HCT116 (cell line): Measurements from ENCODE around the gene SEMA3C. TPM values are rescaled to one million over a fixed set of nuclear protein-coding genes. Genes with fewer than 3 reads are reported as not detected.

ENCODE experiments used
- ATAC-seq: fragments of 200-7000 bp; cut with Tn5 transposase; 2 replicates; pipeline ENCODE4 v1.9.1; 2020; ENCODE audit warnings: mild to moderate bottlenecking, moderate library complexity
- BruUV-seq: library from RNA; stranded (reverse); fragments of 400-500 nt; replicated peaks from 2 replicates; lab custom pipeline; 2021; lab: Mats Ljungman, UMichigan
- CTCF ChIA-PET: fragments of 300-600 bp; sonication (Branson Sonifier 250); formaldehyde crosslinking; loops from one replicate; lab custom pipeline; 2021; ENCODE audit warnings: antibody characterized with exemption; lab: Charles Lee
- POLR2A ChIA-PET: fragments of 300-600, 350-600 bp; sonication (Branson Sonifier 250); formaldehyde crosslinking; loops from one replicate; lab custom pipeline; 2021; ENCODE audit warnings: antibody characterized with exemption; lab: Charles Lee
- RAD21 ChIA-PET, 2 experiments: fragments of 300-600 bp; sonication (Branson Sonifier 250); formaldehyde crosslinking; loops; one replicate each; lab custom pipeline; 2023; ENCODE audit warnings: low total read pairs in 2 of 2; ENCODE audit not compliant: uncharacterized antibody in 2 of 2, unreplicated experiment in 2 of 2, low non-redundant PET in 1 of 2; lab: Charles Lee
- DNase-seq: peaks from one replicate; pipeline ENCODE4 v3.0.0-alpha.2; 2010; ENCODE audit warnings: low read depth, low spot score
- H2AFZ ChIP-seq: fragments of 200-600 bp; shearing (Covaris generic), sonication (generic); 2 replicates; pipeline ENCODE4 v1.6.1; 2017; ENCODE audit warnings: low read depth, mixed run types, mixed read lengths, antibody characterized with exemption, low read length; ENCODE audit not compliant: poor library complexity, severe bottlenecking
- H3K27ac ChIP-seq: 2 replicates; pipeline ENCODE4 v1.5.1; 2012; ENCODE audit warnings: low read depth, low read length
- H3K27me3 ChIP-seq: fragments of 200-600 bp; sonication (generic); 2 replicates; pipeline ENCODE4 v1.6.1; 2016; ENCODE audit warnings: mixed run types, low read length, mixed read lengths; ENCODE audit not compliant: insufficient read depth
- H3K36me3 ChIP-seq, 2 experiments: fragments of 200-500 bp in 1 of 2; fragments of 200-600 bp in 1 of 2; sonication (Bioruptor generic) in 1 of 2; sonication (generic) in 1 of 2; 2 replicates each; pipeline versions ENCODE4 v1.5.1 to v1.6.1; 2014 to 2016; ENCODE audit warnings: low read length in 2 of 2, inconsistent platforms in 1 of 2, mixed read lengths in 1 of 2, mixed run types in 1 of 2; ENCODE audit not compliant: insufficient read depth in 2 of 2, control insufficient read depth in 1 of 2
- H3K4me1 ChIP-seq, 2 experiments: fragments of 200-600 bp in 1 of 2; sonication (generic) in 1 of 2; 2 replicates each; pipeline versions ENCODE4 v1.5.1 to v1.6.1; 2012 to 2017; ENCODE audit warnings: low read length in 2 of 2, inconsistent platforms in 1 of 2, mild to moderate bottlenecking in 1 of 2, mixed read lengths in 1 of 2, mixed run types in 1 of 2, moderate library complexity in 1 of 2; ENCODE audit not compliant: insufficient read depth in 2 of 2, control insufficient read depth in 1 of 2
- H3K4me2 ChIP-seq: fragments of 200-600 bp; sonication (generic); 2 replicates; pipeline ENCODE4 v1.6.1; 2017; ENCODE audit warnings: mixed run types, low read length, mixed read lengths
- H3K4me3 ChIP-seq, 2 experiments: fragments of 200-600 bp in 1 of 2; sonication (generic) in 1 of 2; replicated peaks in 1 of 2; 2 replicates each; pipeline ENCODE4 v1.5.1; 2011 to 2016; ENCODE audit warnings: low read length in 2 of 2, control low read depth in 1 of 2, low read depth in 1 of 2, mild to moderate bottlenecking in 1 of 2, mixed read lengths in 1 of 2, mixed run types in 1 of 2
- H3K79me2 ChIP-seq: fragments of 200-600 bp; sonication (generic); 2 replicates; pipeline ENCODE4 v1.6.1; 2017; ENCODE audit warnings: mild to moderate bottlenecking, mixed run types, low read length, moderate library complexity, mixed read lengths; ENCODE audit not compliant: insufficient read depth
- H3K9ac ChIP-seq: fragments of 200-600 bp; sonication (generic); 2 replicates; pipeline ENCODE4 v1.6.1; 2016; ENCODE audit warnings: low read length, mixed read lengths
- H3K9me2 ChIP-seq: fragments of 200-600 bp; sonication (generic), shearing (Covaris generic); 2 replicates; pipeline ENCODE4 v1.6.1; 2017; ENCODE audit warnings: mixed run types, mild to moderate bottlenecking, moderate library complexity; ENCODE audit not compliant: insufficient read depth
- H3K9me3 ChIP-seq, 2 experiments: fragments of 200-500 bp in 1 of 2; fragments of 200-600 bp in 1 of 2; sonication (Bioruptor generic) in 1 of 2; sonication (generic) in 1 of 2; 2 replicates each; pipeline ENCODE4 v1.6.1; 2014 to 2017; ENCODE audit warnings: low read length in 2 of 2, mixed read lengths in 2 of 2, inconsistent platforms in 1 of 2, low read depth in 1 of 2, mild to moderate bottlenecking in 1 of 2, mixed run types in 1 of 2, moderate library complexity in 1 of 2; ENCODE audit not compliant: control insufficient read depth in 1 of 2, insufficient read depth in 1 of 2
- H4K20me1 ChIP-seq: fragments of 200-600 bp; sonication (generic), shearing (Covaris generic); 2 replicates; pipeline ENCODE4 v1.6.1; 2017; ENCODE audit warnings: mixed run types, mild to moderate bottlenecking, moderate library complexity; ENCODE audit not compliant: insufficient read depth
- CBX3 ChIP-seq: IDR thresholded peaks from 2 replicates; pipeline ENCODE4 v1.6.1; 2012; ENCODE audit warnings: low read depth
- CEBPB ChIP-seq: IDR thresholded peaks from 2 replicates; pipeline ENCODE4 v1.6.1; 2012; ENCODE audit warnings: low read depth
- RAD21 ChIP-seq: IDR thresholded peaks from 2 replicates; pipeline ENCODE4 v1.6.1; 2012; ENCODE audit warnings: low read depth, mild to moderate bottlenecking
- SP1 ChIP-seq: IDR thresholded peaks from 2 replicates; pipeline ENCODE4 v1.6.1; 2012; ENCODE audit warnings: low read depth
- SRF ChIP-seq: IDR thresholded peaks from 2 replicates; pipeline ENCODE4 v1.6.1; 2012; ENCODE audit warnings: low read depth
- TCF7L2 ChIP-seq: IDR thresholded peaks from 2 replicates; pipeline ENCODE4 v1.7.0; 2011; ENCODE audit warnings: borderline replicate concordance, inconsistent platforms; ENCODE audit not compliant: insufficient read depth, insufficient read length; ENCODE audit errors: extremely low read depth
- YY1 ChIP-seq: IDR thresholded peaks from 2 replicates; pipeline ENCODE4 v1.6.1; 2011; ENCODE audit warnings: low read length, low read depth, moderate library complexity, mild to moderate bottlenecking; ENCODE audit not compliant: insufficient replicate concordance; ENCODE audit errors: extremely low read depth
- intact Hi-C: fragments of 100-400 bp; cut with micrococcal nuclease; formaldehyde crosslinking; loops from 2 replicates; pipeline ENCODE4 v1.10.0; 2022
- total RNA-seq: library from RNA; stranded (reverse); gene quantifications from one replicate; pipeline ENCODE4 v1.2.1, GENCODE V29; 2021; ENCODE audit not compliant: unreplicated experiment
- TF ChIP-seq, protein P1 (sequence below): IDR thresholded peaks from 2 replicates; pipeline ENCODE4 v1.6.1; 2012; ENCODE audit warnings: low read depth
- TF ChIP-seq, protein P2 (sequence below): IDR thresholded peaks from 2 replicates; pipeline ENCODE4 v1.6.1; 2012
- TF ChIP-seq, protein P3 (sequence below): IDR thresholded peaks from 2 replicates; pipeline ENCODE4 v1.6.1; 2011; ENCODE audit warnings: mild to moderate bottlenecking, low read length, moderate library complexity; ENCODE audit not compliant: insufficient replicate concordance; ENCODE audit errors: extremely low read depth

Gene SEMA3C
- total RNA-seq, 1 experiment from 2014 or later: 25.3 TPM

DNA sequence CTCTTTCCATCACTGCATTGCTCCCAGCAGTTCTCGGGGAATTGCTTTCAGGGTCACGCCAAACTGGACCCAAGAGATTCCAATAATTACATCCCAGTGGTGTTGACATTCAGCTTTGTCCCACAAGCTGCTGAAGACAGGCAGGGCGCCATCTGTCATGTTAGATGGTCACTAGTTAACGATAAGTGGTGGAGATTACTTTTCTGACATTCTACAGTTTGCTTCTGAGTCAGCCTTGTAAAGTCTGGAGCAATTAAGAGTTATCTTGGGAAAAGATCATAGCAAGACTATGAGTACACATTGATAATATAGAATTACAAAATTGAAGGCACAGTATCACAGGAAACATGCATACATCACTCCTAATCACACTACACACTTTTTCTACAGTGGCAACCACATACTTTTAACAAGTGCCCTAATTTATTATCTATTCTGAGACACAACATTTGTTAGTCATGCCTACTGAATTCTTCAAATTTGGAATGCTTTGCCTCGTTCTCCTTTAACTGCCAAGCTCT is 41.9 kb downstream of the SEMA3C start (continued):
- TF ChIP-seq, protein P1, sequence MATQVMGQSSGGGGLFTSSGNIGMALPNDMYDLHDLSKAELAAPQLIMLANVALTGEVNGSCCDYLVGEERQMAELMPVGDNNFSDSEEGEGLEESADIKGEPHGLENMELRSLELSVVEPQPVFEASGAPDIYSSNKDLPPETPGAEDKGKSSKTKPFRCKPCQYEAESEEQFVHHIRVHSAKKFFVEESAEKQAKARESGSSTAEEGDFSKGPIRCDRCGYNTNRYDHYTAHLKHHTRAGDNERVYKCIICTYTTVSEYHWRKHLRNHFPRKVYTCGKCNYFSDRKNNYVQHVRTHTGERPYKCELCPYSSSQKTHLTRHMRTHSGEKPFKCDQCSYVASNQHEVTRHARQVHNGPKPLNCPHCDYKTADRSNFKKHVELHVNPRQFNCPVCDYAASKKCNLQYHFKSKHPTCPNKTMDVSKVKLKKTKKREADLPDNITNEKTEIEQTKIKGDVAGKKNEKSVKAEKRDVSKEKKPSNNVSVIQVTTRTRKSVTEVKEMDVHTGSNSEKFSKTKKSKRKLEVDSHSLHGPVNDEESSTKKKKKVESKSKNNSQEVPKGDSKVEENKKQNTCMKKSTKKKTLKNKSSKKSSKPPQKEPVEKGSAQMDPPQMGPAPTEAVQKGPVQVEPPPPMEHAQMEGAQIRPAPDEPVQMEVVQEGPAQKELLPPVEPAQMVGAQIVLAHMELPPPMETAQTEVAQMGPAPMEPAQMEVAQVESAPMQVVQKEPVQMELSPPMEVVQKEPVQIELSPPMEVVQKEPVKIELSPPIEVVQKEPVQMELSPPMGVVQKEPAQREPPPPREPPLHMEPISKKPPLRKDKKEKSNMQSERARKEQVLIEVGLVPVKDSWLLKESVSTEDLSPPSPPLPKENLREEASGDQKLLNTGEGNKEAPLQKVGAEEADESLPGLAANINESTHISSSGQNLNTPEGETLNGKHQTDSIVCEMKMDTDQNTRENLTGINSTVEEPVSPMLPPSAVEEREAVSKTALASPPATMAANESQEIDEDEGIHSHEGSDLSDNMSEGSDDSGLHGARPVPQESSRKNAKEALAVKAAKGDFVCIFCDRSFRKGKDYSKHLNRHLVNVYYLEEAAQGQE: no peak
- TF ChIP-seq, all 23 proteins: peak for 2

DNA sequence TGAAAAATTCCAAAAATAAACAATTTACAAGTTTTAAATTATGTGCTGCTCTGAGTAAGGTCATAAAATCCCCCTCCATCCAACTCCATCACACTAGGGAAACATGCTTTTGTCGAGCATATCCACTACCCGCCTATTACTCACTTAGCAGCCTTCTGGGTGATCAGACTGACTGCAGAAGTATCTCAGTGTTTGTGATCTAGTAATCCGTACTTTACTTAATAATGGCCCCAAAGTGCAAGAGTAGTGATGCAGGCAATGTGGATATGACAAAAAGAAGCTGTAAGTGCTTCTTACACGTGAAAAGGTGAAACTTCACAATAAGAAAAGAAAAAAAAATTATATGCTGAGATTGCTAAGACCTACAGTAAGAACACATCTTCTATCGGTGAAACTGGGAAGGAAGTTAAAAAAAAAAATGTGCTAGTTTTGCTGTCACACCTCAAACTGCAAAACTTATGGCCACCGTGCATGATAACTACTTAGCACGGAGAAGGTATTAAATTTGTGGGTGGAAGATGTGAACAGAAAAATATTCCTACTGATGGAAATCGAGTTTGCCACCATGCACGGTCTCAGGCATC is 43.2 kb downstream of the SEMA3C start:
- BruUV-seq: no TSS peak
- Histone ChIP-seq H3K27me3 (no peaks in the 10 kb centered on the region), H3K9me2 (no peaks in the 10 kb centered on the region), H2AFZ (no peak overlapping the region), H3K27ac (no peak overlapping the region), H3K4me2 (no peak overlapping the region), H3K36me3 (no peaks in the 10 kb centered on the region), H3K9ac (no peak overlapping the region), H4K20me1 (no peaks in the 10 kb centered on the region), H3K4me3 (no peak overlapping the region), H3K9me3 (no peaks in the 10 kb centered on the region), H3K79me2 (no peaks in the 10 kb centered on the region), H3K4me1 (peaks cover 18 to 28% of the 10 kb centered on the region in 2 experiments)
- ChIA-PET CTCF (no interaction called here), POLR2A (no interaction called here), RAD21 (no interaction called here)
- ATAC-seq (no peak), DNase-seq (no peak)
- intact Hi-C loops: no loop called here
- TF ChIP-seq, protein P2, sequence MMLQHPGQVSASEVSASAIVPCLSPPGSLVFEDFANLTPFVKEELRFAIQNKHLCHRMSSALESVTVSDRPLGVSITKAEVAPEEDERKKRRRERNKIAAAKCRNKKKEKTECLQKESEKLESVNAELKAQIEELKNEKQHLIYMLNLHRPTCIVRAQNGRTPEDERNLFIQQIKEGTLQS: no peak
- TF ChIP-seq CEBPB (no peak), RAD21 (no peak), YY1 (no peak), SP1 (no peak), CBX3 (no peak), TCF7L2 (no peak), SRF (no peak)
- TF ChIP-seq, protein P1: no peak
- TF ChIP-seq, protein P3, sequence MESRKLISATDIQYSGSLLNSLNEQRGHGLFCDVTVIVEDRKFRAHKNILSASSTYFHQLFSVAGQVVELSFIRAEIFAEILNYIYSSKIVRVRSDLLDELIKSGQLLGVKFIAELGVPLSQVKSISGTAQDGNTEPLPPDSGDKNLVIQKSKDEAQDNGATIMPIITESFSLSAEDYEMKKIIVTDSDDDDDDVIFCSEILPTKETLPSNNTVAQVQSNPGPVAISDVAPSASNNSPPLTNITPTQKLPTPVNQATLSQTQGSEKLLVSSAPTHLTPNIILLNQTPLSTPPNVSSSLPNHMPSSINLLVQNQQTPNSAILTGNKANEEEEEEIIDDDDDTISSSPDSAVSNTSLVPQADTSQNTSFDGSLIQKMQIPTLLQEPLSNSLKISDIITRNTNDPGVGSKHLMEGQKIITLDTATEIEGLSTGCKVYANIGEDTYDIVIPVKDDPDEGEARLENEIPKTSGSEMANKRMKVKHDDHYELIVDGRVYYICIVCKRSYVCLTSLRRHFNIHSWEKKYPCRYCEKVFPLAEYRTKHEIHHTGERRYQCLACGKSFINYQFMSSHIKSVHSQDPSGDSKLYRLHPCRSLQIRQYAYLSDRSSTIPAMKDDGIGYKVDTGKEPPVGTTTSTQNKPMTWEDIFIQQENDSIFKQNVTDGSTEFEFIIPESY: no peak
